Measurements from ENCODE around the gene RNF213.
A peak's percentile ranks its signal among the peaks of the same experiment; 100 is the strongest.

RNF213 gene

GRCh38 chr17:80260791-80261158 is at the start of gene RNF213:
Gene RNF213, plus strand, starts transcription at chr17:80260852. Its CDS starts 2,830 bp downstream, at chr17:80263682.
- DNase-seq, result no peak

GRCh38 chr17:80212109-80212508 is 48.5 kb upstream of the RNF213 start:
- DNase-seq, result peak; percentile 77

DNA sequence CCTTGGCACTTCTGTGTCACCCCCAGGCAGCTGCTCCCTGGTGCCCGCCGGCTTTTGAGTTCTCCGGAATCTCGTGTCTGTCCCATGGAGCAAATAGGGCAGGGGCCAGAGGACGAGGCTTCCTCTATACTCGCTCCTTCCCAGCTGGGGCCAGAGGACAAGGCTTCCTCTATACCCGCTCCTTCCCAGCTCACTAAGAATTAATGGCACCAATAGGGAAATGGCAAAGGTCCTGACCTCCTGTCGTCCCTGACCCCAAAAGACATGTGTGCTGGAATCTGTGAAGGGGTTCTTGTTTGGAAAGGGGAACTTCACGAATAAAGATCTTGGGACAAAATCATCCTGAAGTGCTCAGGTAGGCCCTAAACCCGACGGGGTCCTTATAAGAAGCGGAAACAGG is 48.1 kb upstream of the RNF213 start:
- no peak for DNase-seq

DNA sequence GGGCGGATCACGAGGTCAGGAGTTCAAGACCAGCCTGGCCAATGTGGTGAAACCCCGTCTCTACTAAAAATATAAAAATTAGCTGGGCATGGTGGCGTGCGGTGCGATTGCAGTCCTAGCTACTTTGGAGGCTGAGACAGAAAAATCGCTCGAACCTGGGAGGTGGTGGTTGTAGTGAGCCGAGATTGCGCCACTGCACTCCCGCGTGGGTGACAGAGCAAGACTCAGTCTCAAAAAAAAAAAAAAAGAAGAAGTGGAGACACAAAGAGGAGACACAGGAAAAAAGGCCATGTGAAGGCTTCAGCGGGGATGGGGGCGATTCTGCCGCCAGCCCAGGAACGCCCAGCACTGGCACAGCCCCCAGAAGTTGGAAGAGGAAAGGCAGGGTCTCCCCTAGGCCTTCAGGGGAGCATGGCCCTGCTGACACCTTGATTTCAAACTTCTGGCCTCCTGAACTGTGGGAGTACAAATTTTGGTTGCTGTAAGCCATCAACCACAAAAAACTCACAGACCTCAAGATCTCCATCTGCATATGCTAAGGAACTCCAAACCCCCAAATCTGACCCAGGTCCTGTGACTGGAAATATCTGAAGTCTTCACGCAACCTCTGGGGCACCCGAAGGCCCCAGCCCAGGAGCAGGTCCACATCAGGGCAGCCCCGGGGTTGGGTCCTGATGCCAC is 47.5 kb upstream of the RNF213 start:
- no peak for DNase-seq

- no peak for DNase-seq
These were observed 47.0 kb upstream of the RNF213 start for GRCh38 chr17:80213643-80213975.

DNA sequence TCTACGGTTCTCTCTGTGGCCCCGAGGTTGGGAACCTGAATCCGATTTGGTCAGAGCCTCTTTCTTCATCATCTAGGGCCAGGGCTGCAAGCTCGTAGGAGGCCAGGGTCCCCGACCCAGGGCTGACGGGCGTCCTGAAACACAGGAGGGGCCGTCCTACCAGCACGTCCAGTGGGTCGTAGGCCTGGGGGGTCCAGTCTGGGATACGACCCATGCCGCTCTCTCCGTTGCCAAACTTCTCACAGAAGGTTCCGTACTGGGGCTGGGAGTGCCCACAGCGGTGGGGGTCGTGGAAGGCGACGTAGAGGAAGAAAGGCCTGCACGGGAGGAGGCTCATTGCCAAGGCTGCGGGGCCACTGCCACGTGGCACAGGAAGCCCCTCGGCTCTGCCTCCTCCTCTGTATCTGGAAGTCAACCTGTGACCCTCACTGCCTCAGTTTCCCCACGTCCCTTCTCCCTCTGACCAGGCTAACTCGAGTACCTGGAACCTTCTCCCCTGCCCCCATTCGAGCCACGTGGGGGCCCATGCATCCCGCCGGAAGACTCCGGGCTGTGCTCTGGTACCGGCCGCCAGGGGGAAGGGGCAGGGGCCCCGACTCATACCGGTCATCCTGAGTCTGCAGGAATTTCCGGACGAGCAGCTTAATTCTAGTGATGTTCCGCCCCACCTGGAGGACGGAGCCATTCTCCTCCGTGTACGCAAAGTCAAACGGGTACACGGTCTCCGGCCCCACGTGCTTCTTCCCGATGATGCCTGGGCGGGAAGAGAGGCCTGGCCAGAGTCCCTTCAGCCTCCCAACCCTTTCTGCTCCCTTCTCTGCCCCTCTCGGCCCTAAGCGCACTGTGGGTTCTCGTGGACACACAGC is 46.4 kb upstream of the RNF213 start:
- no peak for DNase-seq

- no peak for DNase-seq
These were observed 45.8 kb upstream of the RNF213 start for GRCh38 chr17:80214878-80215210.

DNA sequence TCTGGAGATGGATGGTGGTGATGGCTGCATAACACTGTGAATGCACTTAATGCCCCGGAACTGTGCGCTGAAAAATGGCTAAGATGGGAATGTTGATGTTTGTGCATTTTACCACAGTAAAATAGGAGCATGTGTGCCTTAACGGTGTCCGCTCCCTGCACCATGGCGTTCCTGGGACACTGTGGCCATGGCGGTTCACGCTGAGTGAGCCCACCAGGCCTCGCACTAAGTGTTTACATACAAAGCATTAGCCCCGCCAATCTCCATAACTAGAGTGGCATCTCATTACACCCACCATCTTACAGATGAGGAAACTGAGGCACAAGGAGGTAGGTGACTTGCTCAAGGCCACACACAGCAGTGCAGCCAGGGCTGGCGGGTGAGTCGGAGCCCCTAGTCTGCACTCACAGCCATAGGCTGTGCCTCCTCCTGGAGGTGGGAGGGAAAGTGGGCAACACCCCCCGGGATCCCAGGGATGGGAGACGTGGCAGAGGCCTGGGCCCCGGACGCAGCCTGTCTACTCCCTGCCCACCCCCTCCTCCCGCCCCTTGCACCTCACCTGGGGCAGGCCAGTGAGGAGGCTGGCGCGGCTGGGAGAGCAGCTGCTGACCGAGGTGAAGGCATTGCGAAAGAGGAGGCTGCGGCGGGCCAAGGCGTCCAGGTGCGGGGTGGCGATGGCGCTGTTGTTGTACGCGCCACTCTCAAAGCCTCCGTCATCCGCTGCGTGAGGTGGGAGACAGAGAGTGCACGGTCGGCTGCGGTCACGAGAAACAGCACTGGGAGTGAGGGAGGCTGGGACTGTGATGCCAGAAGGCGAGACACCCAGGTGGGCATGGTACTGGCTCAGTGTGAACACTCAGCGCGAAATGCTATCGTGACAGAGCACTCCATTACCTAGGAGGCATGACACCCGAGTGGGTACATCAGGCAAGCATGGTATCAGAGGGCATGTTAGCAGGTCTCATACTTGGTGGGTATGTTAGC is 43.9 kb upstream of the RNF213 start:
- DNase-seq, result no peak

DNA sequence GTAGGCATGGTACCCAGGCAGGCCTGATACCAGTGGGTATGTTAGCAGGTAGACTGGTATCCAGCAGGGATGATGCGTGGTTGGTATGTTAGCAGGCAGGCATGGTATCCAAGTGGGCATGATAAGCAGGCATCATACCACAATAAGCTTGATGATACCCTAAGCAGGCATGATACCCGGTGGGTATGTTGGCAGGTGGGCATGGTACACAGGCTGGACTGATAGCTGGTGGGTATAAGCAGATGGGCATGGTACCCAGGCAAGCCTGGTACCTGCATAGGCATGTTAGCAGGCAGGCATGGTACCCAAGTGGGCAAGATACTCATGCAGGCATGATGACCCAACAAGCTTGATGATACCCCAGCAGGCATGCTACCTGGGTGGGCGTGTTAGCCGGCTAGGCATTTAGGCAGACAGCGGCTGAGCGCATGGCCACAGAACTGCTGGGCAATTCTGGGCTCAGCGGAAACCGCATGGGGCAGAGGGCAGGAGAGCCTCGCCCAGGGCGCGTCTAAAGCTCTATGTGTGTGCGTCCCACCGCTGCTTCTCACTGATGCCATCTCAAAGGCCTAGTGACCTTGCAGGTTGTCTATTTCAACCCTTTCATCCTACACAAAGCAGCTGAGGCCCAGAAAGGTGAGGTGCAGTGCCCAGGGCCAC is 42.8 kb upstream of the RNF213 start:
- DNase-seq, result no peak

GRCh38 chr17:80218391-80218790 is 42.3 kb upstream of the RNF213 start:
- no peak for DNase-seq

- peak; percentile 71 for DNase-seq
These were observed 41.5 kb upstream of the RNF213 start for GRCh38 chr17:80219013-80219762.

DNA sequence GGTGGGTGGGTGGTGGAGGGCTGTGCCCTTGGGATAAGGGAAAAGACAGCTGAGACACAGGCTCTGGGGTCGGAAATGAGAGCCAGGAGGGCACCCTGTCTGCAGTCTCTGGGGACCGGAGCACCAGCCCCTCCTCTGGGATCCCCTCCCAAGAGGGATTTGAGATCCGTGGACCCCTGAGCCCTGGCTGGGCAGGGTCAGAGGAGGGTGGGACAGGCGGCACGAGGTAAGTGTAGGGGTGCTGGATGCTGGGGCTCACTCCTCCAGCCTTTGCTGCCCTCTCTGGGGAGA is 40.9 kb upstream of the RNF213 start:
- no peak for DNase-seq

DNA sequence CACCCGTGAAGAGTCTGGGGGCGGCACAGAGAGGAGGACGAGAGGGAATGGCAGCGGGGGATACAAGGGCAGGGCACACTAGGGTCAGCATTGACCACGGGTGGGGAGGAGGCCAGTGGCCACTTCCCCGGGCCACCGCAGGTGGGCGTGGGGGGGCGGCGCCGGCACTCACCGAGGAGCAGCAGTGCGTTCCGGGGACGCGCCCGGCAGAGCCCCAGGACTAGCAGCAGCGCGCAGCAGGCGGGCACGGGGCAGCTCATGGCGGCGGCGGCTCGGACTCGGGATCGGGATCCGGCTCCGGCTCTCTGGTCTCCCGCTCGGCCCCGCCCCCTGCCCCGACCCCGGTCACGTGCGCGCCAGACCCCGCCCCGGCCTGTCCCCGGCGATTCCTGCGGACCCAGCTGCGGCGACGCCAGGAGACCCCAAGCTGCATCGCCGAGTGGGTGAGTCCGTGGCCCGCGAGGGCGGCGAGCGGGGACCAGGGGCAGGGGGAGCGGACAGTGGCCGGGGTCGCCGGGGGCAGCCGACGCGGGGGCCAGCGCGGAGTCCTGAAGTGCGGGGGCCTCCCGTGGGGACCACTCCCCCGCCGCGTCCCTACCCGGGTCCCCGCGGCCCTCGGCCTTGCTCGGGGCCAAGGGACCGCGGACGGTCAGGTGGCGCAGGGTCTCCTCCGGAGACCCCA is 40.5 kb upstream of the RNF213 start, which contains the start of the genes SGSH and SLC26A11:
TSS of gene SGSH (minus strand) at position 280 of the 682 bp plus-strand sequence. CDS start at position 260, 20 bp downstream.
TSS of gene SLC26A11 (plus strand) at position 374 of the 682 bp plus-strand sequence. CDS start 1,134 bp downstream, outside the sequence.
- DNase-seq, result peak; percentile 73

DNA sequence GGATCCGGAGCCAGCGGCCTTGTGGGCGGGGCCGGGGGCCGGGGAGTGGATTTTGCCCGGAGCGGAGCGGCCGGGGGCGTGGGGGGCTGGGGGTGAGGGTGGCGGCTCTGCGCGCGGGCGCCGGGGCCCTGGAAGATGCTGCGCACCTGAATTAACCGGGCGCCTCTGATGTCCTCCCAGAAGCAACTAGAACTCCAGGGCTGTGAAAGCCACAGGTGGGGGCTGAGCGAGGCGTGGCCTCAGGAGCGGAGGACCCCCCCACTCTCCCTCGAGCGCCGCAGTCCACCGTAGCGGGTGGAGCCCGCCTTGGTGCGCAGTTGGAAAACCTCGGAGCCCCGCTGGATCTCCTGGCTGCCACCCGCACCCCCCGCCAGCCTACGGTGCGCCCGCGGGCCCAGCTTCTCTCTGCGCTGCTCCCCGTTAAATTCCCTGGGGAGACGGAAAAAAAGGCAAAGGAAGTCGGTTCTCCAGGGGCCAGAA is 39.9 kb upstream of the RNF213 start:
- no peak for DNase-seq

DNA sequence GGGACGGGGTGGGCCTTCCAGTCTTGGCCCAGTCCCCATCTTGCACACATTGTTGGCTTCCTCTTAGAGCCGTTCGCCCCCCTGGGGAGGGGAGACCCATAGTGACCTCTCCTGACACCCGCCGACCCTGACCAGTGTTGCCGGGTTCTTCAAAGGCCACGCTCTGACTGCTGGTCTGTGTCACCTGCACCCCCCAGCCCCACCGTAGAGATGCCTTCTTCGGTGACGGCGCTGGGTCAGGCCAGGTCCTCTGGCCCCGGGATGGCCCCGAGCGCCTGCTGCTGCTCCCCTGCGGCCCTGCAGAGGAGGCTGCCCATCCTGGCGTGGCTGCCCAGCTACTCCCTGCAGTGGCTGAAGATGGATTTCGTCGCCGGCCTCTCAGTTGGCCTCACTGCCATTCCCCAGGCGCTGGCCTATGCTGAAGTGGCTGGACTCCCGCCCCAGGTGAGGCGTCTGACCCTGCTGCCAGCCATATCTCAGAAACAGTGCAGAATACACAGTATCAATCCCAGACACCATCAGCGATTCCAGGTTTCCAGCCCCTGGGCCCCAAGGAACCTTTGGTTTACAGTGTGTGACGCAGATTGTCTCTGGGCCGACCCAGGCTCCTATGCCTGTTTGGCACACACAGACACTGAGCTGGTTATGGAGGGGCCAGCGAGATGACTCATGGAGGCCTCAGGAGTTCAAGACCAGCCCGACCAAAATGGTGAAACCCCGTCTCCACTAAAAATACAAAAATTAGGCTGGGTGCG is 39.1 kb upstream of the RNF213 start:
- no peak for DNase-seq

DNA sequence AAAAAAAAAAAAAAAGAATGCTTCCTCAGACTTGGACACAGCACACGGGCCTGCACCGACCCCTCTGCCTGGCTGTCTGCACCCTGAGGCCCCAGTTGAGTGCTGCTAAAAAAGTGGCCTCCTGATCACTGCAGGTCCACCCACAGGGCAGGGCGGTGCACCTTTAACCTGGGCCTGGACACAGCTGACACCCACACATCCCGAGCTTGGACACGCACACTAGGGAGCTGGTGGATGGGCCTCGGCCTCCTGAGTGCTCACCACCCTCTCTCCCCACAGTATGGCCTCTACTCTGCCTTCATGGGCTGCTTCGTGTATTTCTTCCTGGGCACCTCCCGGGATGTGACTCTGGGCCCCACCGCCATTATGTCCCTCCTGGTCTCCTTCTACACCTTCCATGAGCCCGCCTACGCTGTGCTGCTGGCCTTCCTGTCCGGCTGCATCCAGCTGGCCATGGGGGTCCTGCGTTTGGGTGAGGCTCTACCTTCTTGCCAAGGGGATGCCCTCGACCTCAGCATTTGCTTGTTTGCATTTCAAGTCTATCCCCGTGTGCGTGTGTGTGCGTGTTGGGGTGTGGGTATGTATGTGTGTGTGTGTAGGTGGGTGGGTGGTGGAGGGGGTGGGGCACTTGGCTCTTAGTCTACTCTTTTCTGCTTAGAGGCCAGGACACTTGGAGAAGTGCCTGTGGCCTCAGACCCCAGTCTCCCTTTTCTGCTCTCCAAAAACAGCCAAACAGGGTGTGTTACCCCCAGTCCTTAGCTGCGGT is 38.1 kb upstream of the RNF213 start:
- DNase-seq, result no peak

DNA sequence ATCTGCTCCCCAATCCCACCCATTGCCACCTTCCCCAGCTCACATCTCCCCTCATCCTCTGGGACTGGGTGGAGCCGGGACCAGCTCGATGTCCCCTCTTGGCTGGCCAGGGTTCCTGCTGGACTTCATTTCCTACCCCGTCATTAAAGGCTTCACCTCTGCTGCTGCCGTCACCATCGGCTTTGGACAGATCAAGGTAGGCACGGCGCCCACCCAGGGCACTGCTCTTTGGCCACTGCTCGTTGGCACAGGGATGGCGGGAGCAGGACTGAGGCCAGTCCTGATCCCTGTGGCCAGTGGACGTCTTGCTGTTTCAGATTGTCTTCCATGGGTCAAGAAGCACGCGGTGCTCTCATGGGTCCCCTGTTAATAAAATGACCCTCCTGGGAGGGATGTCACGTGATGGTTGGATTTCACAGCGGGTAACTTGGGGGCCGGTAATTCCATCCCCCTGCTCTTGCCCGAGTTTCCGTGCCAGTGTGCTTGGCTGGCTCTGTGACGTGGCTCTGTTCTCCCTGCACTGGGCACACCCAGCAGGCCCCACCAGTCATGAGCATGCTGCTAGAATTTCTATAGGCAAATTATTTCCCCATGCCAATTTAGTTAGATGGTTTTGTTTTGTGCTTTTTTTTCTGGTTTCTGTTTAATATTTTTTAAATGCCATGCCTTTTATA is 37.4 kb upstream of the RNF213 start:
- no peak for DNase-seq

DNA sequence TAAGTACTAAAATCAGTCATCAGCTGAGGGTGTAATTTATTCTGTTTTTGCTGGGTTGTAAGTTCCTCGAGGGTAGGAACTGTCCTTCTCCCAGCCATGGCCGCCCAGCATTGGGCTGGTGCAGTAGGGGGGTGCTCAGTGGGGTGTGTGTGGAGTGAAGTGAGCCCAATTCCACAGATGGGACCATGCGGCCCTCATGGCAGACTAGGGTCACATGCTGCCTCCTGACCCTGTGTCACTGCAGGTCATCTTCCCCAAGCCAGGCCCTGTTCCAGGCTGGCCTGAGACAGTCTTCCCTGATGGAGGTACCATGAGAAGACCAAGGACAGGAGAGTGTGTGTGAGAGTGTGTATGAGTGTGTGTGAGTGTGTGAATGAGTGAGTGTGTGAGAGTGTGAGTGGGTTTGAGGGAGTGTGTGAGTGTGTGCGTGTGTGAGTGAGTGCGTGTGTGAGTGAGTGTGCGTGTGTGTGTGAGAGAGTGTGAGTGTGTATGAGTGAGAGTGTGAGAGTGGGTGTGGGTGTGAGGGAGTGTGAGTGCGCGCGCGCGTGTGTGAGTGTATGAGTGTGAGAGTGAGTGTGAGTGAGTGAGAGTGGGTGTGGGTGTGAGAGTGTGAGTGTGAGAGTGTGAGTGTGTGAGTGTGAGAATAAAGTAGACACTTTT is 36.7 kb upstream of the RNF213 start:
- DNase-seq, result no peak

- no peak for DNase-seq
These were observed 36.0 kb upstream of the RNF213 start for GRCh38 chr17:80224683-80225082.
